Measurements from ENCODE around the gene OAS2.

DNA sequence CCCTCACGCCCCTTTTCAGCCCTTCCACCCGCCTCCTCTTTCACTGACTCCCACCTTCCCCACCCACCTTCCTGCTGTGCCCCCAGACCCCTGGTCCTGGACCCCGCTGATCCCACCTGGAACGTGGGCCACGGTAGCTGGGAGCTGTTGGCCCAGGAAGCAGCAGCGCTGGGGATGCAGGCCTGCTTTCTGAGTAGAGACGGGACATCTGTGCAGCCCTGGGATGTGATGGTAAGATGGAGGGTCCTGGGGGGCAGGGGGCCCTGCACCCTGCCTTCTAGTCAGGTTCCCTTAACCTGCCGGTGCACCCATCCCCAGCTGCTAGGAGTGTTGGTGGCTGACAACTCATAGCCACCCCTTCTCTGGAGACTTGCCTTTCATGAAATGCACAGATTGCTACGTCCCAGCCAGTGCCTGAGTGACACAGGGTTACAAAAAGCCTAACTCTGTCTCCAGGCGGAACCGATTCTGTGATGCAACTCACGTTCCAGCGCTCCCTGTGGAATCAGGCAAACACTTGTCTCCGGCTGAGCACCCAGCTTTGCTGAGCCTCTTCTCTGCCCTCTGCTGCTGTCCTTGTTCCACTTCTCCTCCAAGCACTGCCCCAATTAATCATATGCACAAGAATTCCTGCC, 15.0 kb upstream of the OAS2 start:
- TF ChIP-seq EZH2 (IDR thresholded peaks at IDR 0.05; ENCODE audit: low read length, missing control alignments), result no peak
- TF ChIP-seq, protein P1, sequence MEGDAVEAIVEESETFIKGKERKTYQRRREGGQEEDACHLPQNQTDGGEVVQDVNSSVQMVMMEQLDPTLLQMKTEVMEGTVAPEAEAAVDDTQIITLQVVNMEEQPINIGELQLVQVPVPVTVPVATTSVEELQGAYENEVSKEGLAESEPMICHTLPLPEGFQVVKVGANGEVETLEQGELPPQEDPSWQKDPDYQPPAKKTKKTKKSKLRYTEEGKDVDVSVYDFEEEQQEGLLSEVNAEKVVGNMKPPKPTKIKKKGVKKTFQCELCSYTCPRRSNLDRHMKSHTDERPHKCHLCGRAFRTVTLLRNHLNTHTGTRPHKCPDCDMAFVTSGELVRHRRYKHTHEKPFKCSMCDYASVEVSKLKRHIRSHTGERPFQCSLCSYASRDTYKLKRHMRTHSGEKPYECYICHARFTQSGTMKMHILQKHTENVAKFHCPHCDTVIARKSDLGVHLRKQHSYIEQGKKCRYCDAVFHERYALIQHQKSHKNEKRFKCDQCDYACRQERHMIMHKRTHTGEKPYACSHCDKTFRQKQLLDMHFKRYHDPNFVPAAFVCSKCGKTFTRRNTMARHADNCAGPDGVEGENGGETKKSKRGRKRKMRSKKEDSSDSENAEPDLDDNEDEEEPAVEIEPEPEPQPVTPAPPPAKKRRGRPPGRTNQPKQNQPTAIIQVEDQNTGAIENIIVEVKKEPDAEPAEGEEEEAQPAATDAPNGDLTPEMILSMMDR (conservative IDR thresholded peaks at IDR 0.05 in 1 of 2, IDR thresholded peaks at IDR 0.05 in 1 of 2; ENCODE audit: low read depth in 1 of 2, low read length in 2 of 2), result no peak

Data from fibroblast of lung (primary cell).